Esophagus muscularis mucosa (tissue), 4 donors: ENCODE measurements around the gene PTPN3. TPM values are rescaled to one million over a fixed set of nuclear protein-coding genes. Genes with fewer than 3 reads are reported as not detected.
"Not testable (repeated sequence)": the region's sequence is repeated elsewhere in the genome, so short reads cannot be mapped to it uniquely, and the experiment has no call there.

Source experiments
- DNase-seq: peaks from one replicate; pipeline ENCODE4 v3.0.0-alpha.2; 2017; ENCODE audit errors: extremely low spot score
- H3K27ac ChIP-seq, 4 donors: fragments of 200-600 bp; sonication (generic); replicated peaks in 1 of 4; 1 replicate in 3 of 4; 2 replicates in 1 of 4; pipeline ENCODE4 v1.5.1; 2016 to 2019; ENCODE audit warnings: mild to moderate bottlenecking in 1 of 4
- H3K27me3 ChIP-seq, 4 donors: fragments of 200-600 bp; sonication (generic); one replicate each; pipeline versions ENCODE4 v1.5.1 to v1.6.0; 2016 to 2019
- H3K36me3 ChIP-seq, 4 donors: fragments of 200-600 bp; sonication (generic); one replicate each; pipeline ENCODE4 v1.5.1; 2016 to 2019
- H3K4me1 ChIP-seq, 4 donors: fragments of 200-600 bp; sonication (generic); one replicate each; pipeline ENCODE4 v1.5.1; 2016 to 2019
- H3K4me3 ChIP-seq, 4 donors: fragments of 200-600 bp; sonication (generic); 1 replicate in 2 of 4; 2 replicates in 2 of 4; pipeline ENCODE4 v1.5.1; 2016 to 2019; ENCODE audit warnings: mild to moderate bottlenecking in 4 of 4, moderate library complexity in 1 of 4
- H3K9me3 ChIP-seq, 4 donors: fragments of 200-600 bp; sonication (generic); 1 replicate in 3 of 4; 2 replicates in 1 of 4; pipeline ENCODE4 v1.5.1; 2016 to 2019
- EP300 ChIP-seq: sonication (generic); formaldehyde crosslinking; IDR thresholded peaks from one replicate; pipeline ENCODE4 v1.6.1; 2017; ENCODE audit warnings: antibody characterized with exemption
- POLR2A ChIP-seq: fragments of 450-650 bp; IDR thresholded peaks from one replicate; pipeline ENCODE4 v1.6.1; 2017; ENCODE audit warnings: antibody characterized with exemption, moderate library complexity, mild to moderate bottlenecking, low read depth
- POLR2AphosphoS5 ChIP-seq, 2 donors: sonication (generic); formaldehyde crosslinking; IDR thresholded peaks; one replicate each; pipeline ENCODE4 v1.6.1; 2017; ENCODE audit warnings: antibody characterized with exemption in 2 of 2
- WGBS: methylation state at CpG from one replicate; pipeline ENCODE4 v1.1.5; 2018; 5-methylcytosine and 5-hydroxymethylcytosine counted together
- intact Hi-C: fragments of 100-400 bp; cut with DNase I; formaldehyde crosslinking; loops from one replicate; pipeline ENCODE4 v1.15.1; 2023
- total RNA-seq, 4 donors: library from RNA; depleted of rRNA; stranded (reverse); fragments of >200 nt; gene quantifications; one replicate each; pipeline versions ENCODE4 v1.1.0 to v1.2.1, GENCODE V29; 2016
- TF ChIP-seq, protein P1 (sequence below), 3 experiments: fragments of 200-600 bp in 2 of 3; fragments of 450-650 bp in 1 of 3; sonication (generic) in 2 of 3; IDR thresholded peaks; one replicate each; pipeline ENCODE4 v1.5.1; 2017 to 2019; ENCODE audit warnings: antibody characterized with exemption in 3 of 3, mild to moderate bottlenecking in 2 of 3, moderate library complexity in 1 of 3

Gene PTPN3
- total RNA-seq, 4 donors from 2014 or later = 0.83 to 2.0 (median 1.3) TPM

DNA sequence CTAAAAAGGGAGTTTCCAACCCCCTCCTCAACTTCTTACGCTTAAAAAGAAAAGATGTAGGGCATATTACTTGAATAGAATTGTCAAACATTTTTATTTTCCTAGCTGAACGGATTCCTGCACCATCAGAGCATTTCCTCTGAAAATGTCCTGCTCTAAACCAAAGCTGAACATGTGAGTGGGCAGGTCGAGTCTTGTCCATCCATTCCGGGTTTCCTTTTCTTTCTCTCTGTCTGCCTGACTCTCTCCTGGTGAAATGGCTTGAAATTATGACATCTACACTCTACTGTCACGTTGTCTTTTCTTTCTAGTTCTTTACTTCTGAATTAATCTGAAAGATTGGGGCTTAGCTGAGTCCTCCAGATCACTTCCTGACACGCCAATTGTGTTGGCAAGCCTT is 39.2 kb upstream of the PTPN3 start:
- H3K4me3 ChIP-seq = no peak overlapping the region
- H3K4me1 ChIP-seq = no peaks in the 10 kb centered on the region
- no peaks in the 10 kb centered on the region for H3K36me3 ChIP-seq
- no peaks in the 10 kb centered on the region for H3K9me3 ChIP-seq
- 66% methylated on average over 6 of the region's 6 CpGs for WGBS
- peaks cover 0 to 47% (median 3%) of the 10 kb centered on the region in 4 donors for H3K27me3 ChIP-seq
- TF ChIP-seq POLR2AphosphoS5 (IDR thresholded peaks at IDR 0.05) (no peak), POLR2A (no peak), EP300 (no peak)
- TF ChIP-seq, protein P1, sequence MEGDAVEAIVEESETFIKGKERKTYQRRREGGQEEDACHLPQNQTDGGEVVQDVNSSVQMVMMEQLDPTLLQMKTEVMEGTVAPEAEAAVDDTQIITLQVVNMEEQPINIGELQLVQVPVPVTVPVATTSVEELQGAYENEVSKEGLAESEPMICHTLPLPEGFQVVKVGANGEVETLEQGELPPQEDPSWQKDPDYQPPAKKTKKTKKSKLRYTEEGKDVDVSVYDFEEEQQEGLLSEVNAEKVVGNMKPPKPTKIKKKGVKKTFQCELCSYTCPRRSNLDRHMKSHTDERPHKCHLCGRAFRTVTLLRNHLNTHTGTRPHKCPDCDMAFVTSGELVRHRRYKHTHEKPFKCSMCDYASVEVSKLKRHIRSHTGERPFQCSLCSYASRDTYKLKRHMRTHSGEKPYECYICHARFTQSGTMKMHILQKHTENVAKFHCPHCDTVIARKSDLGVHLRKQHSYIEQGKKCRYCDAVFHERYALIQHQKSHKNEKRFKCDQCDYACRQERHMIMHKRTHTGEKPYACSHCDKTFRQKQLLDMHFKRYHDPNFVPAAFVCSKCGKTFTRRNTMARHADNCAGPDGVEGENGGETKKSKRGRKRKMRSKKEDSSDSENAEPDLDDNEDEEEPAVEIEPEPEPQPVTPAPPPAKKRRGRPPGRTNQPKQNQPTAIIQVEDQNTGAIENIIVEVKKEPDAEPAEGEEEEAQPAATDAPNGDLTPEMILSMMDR (IDR thresholded peaks at IDR 0.05) = no peak
- H3K27ac ChIP-seq = no peak overlapping the region
- intact Hi-C loops = no loop called here
- no peak for DNase-seq

DNA sequence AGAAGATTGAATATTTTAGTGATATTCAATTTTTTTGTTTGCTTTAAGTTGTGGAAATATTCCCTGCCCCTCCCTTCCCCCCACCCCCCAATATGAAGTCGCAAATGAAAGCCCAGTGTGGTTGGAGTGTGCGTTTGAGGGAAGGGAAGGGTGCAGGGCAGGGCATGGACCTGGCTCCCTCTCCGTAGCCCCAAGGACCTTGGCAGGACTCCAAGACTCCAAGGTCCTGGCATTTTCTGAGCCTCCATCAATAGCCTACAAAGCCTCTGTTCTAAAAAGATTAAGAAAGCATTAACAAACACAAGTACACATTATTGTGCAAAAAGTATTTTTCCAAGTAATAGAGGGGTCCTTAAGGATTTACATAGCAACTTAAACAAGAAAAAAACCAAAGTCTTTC is 38.8 kb upstream of the PTPN3 start:
- intact Hi-C loops = no loop called here
- Histone ChIP-seq H3K4me3 (no peak overlapping the region), H3K27me3 (peaks cover 0 to 44% (median 3%) of the 10 kb centered on the region in 4 donors), H3K27ac (no peak overlapping the region), H3K9me3 (no peaks in the 10 kb centered on the region), H3K36me3 (no peaks in the 10 kb centered on the region), H3K4me1 (no peaks in the 10 kb centered on the region)
- TF ChIP-seq, protein P1 (IDR thresholded peaks at IDR 0.05) = no peak
- TF ChIP-seq POLR2A (no peak), EP300 (no peak), POLR2AphosphoS5 (IDR thresholded peaks at IDR 0.05) (no peak)
- WGBS = 65% methylated on average over 3 of the region's 3 CpGs
- no peak for DNase-seq

DNA sequence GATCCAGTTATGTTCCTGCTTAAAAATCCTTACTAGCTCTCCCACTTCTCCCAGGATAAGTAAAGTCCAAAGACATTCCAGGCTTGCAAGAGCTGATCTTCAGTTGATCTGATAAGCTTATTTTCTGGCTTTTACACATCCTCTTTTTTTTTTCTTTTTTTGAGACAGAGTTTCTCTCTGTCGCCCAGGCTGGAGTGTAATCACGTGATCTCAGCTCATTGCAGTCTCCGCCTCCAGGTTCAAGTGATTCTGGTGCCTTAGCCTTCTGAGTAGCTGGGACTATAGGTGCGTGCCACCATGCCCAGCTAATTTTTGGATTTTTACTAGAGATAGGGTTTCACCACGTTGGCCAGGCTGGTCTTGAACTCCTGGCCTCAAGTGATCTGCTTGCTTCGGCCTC is 37.3 kb upstream of the PTPN3 start:
- H3K4me3 ChIP-seq = no peak overlapping the region
- peaks cover 0 to 37% (median 3%) of the 10 kb centered on the region in 4 donors for H3K27me3 ChIP-seq
- no peaks in the 10 kb centered on the region for H3K36me3 ChIP-seq
- H3K4me1 ChIP-seq = no peaks in the 10 kb centered on the region
- H3K9me3 ChIP-seq = no peaks in the 10 kb centered on the region
- no peak for DNase-seq
- WGBS = 76% methylated on average over 6 of the region's 6 CpGs
- no peak overlapping the region for H3K27ac ChIP-seq
- intact Hi-C loops = no loop called here
- no peak for TF ChIP-seq POLR2AphosphoS5 (IDR thresholded peaks at IDR 0.05)
- TF ChIP-seq POLR2A = no peak
- TF ChIP-seq, protein P1 (IDR thresholded peaks at IDR 0.05) = no peak
- no peak for TF ChIP-seq EP300

DNA sequence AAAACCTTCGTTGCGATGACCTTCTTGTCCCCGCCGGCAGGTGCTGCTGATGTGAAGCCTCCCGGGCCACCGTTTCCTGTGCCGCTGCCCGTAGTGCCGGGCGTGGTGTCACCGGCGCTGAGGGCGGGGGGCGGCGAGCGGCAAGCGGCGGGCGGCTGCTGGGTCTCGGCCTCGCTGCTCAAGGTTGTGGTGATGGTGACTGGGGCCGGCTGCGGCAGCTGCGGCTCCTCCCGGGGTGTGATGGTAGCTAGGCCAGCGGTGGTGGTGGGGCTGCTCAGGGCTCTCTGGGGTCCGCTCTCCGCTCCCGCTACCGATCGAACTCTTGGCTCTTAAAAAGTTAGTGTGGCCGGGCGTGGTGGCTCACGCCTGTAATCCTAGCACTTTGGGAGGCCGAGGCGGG is 36.0 kb upstream of the PTPN3 start:
- no peak for DNase-seq
- Histone ChIP-seq H3K9me3 (no peaks in the 10 kb centered on the region), H3K4me3 (no peak overlapping the region), H3K36me3 (no peaks in the 10 kb centered on the region), H3K4me1 (no peaks in the 10 kb centered on the region), H3K27ac (no peak overlapping the region), H3K27me3 (peaks cover 0 to 28% (median 3%) of the 10 kb centered on the region in 4 donors)
- intact Hi-C loops = no loop called here
- WGBS = 89% methylated on average over 26 of the region's 36 CpGs
- TF ChIP-seq POLR2A (no peak), EP300 (no peak), POLR2AphosphoS5 (IDR thresholded peaks at IDR 0.05) (no peak)
- TF ChIP-seq, protein P1 (IDR thresholded peaks at IDR 0.05) = no peak

DNA sequence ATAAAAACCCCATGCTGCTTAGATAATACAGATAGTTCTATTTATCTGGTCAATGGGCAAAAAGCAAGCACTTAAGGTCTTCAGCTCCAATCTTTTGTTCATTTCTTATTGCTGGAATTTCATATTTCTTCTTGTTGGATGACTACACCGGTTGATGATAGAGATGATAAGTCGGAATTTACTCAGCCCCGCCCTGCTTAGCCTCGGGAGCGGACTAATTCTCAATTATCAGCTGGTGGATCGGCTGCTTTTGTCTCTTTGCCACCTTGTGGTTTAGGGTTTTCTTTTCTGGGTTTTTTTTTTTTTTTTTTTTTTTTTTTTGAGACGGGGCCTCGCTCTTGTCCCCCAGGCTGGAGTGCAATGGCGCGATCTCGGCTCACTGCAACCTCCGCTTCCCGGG is 34.5 kb upstream of the PTPN3 start:
- H3K9me3 ChIP-seq, H3K4me3 ChIP-seq, H3K36me3 ChIP-seq, DNase-seq, intact Hi-C loops, H3K27ac ChIP-seq, H3K4me1 ChIP-seq: not testable (repeated sequence)
- H3K27me3 ChIP-seq = peaks cover 0 to 28% (median 3%) of the 10 kb centered on the region in 4 donors
- 86% methylated on average over 13 of the region's 13 CpGs for WGBS
